Panc1 (cell line): ENCODE data around the gene ENO1. TPM values are rescaled to one million over a fixed set of nuclear protein-coding genes. Genes with fewer than 3 reads are reported as not detected.
"Not testable (repeated sequence)": the region's sequence is repeated elsewhere in the genome, so short reads cannot be mapped to it uniquely, and the experiment has no call there.

ENCODE experiments used
- ATAC-seq: fragments of 200-7000 bp; cut with Tn5 transposase; 2 replicates; pipeline ENCODE4 v1.9.1; 2020; ENCODE audit warnings: mild to moderate bottlenecking, moderate library complexity
- BruUV-seq: library from RNA; stranded (reverse); fragments of 400-500 nt; replicated peaks from 2 replicates; lab custom pipeline; 2021; lab: Mats Ljungman, UMichigan
- CTCF ChIA-PET: fragments of 300-600 bp; sonication (Branson Sonifier 250); formaldehyde crosslinking; loops from one replicate; lab custom pipeline; 2022; ENCODE audit warnings: antibody characterized with exemption; lab: Charles Lee
- POLR2A ChIA-PET: fragments of 300-600 bp; sonication (Branson Sonifier 250); formaldehyde crosslinking; loops from one replicate; lab custom pipeline; 2022; ENCODE audit warnings: antibody characterized with exemption; lab: Charles Lee
- DNase-seq: peaks from one replicate; pipeline ENCODE4 v3.0.0-alpha.2; 2010; ENCODE audit warnings: low read depth, low spot score
- H3K27ac ChIP-seq: 2 replicates; pipeline ENCODE4 v1.5.1; 2011; ENCODE audit warnings: mild to moderate bottlenecking, low read length, inconsistent platforms
- H3K27me3 ChIP-seq: fragments of 200-500 bp; sonication (Bioruptor generic); 2 replicates; pipeline ENCODE4 v1.6.0; 2014; ENCODE audit warnings: low read length, inconsistent platforms; ENCODE audit not compliant: control insufficient read depth, insufficient read depth
- H3K36me3 ChIP-seq: fragments of 200-500 bp; sonication (Bioruptor generic); 2 replicates; pipeline ENCODE4 v1.5.1; 2014; ENCODE audit warnings: inconsistent platforms, mild to moderate bottlenecking, low read length, moderate library complexity; ENCODE audit not compliant: control insufficient read depth, insufficient read depth
- H3K4me1 ChIP-seq: 2 replicates; pipeline ENCODE4 v1.5.1; 2011; ENCODE audit warnings: inconsistent platforms, mild to moderate bottlenecking, low read length, moderate library complexity; ENCODE audit not compliant: control insufficient read depth, insufficient read depth
- H3K4me3 ChIP-seq, 2 experiments: 2 replicates each; pipeline ENCODE4 v1.5.1; 2011 to 2012; ENCODE audit warnings: low read depth in 2 of 2, low read length in 2 of 2, mild to moderate bottlenecking in 2 of 2, inconsistent platforms in 1 of 2, moderate library complexity in 1 of 2
- H3K9me3 ChIP-seq: fragments of 200-500 bp; sonication (Bioruptor generic); 2 replicates; pipeline ENCODE4 v1.5.1; 2014; ENCODE audit warnings: low read depth, mild to moderate bottlenecking, inconsistent platforms, low read length, moderate library complexity; ENCODE audit not compliant: control insufficient read depth, insufficient read depth
- POLR2AphosphoS5 ChIP-seq: IDR thresholded peaks from 2 replicates; pipeline ENCODE4 v1.6.1; 2012; ENCODE audit warnings: mild to moderate bottlenecking, low read depth, low read length, moderate library complexity
- SIN3A ChIP-seq: IDR thresholded peaks from 2 replicates; pipeline ENCODE4 v1.6.1; 2012; ENCODE audit warnings: low read depth, mild to moderate bottlenecking, low read length, moderate library complexity, borderline replicate concordance; ENCODE audit not compliant: insufficient read depth
- TCF7L2 ChIP-seq: IDR thresholded peaks from 2 replicates; pipeline ENCODE4 v1.6.1; 2011; ENCODE audit warnings: mild to moderate bottlenecking, low read depth, low read length, inconsistent platforms
- in situ Hi-C: cut with HindIII; loops from 2 replicates; pipeline ENCODE4 v1.10.0; 2016; ENCODE audit warnings: low sequenced_read_pairs, low pct_unique_long_range_greater_than_20kb
- intact Hi-C: fragments of 100-400 bp; cut with micrococcal nuclease; formaldehyde crosslinking; loops from one replicate; pipeline ENCODE4 v1.10.0; 2022; ENCODE audit not compliant: unreplicated experiment
- total RNA-seq: library from RNA; stranded (reverse); gene quantifications from one replicate; pipeline ENCODE4 v1.2.1, GENCODE V29; 2021; ENCODE audit not compliant: unreplicated experiment
- TF ChIP-seq, protein P1 (sequence below), 2 experiments: IDR thresholded peaks; 2 replicates each; pipeline ENCODE4 v1.6.1; 2011 to 2012; ENCODE audit warnings: low read depth in 2 of 2, control low read depth in 1 of 2, low read length in 1 of 2, mild to moderate bottlenecking in 1 of 2, moderate library complexity in 1 of 2; ENCODE audit not compliant: insufficient read depth in 1 of 2
- TF ChIP-seq, protein P2 (sequence below): fragments of 450-650 bp; IDR thresholded peaks from 2 replicates; pipeline ENCODE4 v1.5.1; 2017; ENCODE audit warnings: mild to moderate bottlenecking

The ENO1 gene
- total RNA-seq, 1 experiment from 2014 or later, result 2,480 TPM

DNA sequence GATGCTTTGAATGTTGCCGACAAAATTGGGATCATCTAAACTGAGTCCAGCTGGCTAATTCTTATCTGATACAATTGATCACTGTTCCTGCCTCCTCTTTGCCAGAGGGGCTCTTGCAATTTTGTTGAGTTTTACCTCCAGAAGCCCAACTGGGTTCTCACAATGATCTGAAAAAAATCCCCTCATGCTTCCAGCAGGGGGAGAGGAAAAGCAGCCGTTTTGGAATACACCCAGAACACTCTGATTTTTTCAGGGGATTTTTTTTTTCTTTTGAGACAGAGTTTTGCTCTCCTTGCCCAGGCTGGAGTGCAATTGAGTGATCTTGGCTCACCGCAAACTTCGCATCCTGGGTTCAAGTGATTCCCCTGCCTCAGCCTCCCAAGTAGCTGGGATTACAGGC is 47.1 kb downstream of the ENO1 start:
- Histone ChIP-seq H3K36me3 (no peaks in the 10 kb centered on the region), H3K27ac (no peak overlapping the region), H3K27me3 (no peaks in the 10 kb centered on the region), H3K4me3 (no peak overlapping the region), H3K4me1 (no peaks in the 10 kb centered on the region), H3K9me3 (no peaks in the 10 kb centered on the region)
- CTCF ChIA-PET, result interaction anchor here (0.6 to 0.7 kb wide), 2 partner anchors 14 to 18 kb away, joined by 3 to 6 read pairs; partner anchors contain the start of gene RERE
- POLR2A ChIA-PET, result no interaction called here
- in situ Hi-C loops (no loop called here), intact Hi-C loops (no loop called here)
- no TSS peak for BruUV-seq
- DNase-seq (no peak), ATAC-seq (no peak)
- no peak for TF ChIP-seq POLR2AphosphoS5
- TF ChIP-seq, protein P1, sequence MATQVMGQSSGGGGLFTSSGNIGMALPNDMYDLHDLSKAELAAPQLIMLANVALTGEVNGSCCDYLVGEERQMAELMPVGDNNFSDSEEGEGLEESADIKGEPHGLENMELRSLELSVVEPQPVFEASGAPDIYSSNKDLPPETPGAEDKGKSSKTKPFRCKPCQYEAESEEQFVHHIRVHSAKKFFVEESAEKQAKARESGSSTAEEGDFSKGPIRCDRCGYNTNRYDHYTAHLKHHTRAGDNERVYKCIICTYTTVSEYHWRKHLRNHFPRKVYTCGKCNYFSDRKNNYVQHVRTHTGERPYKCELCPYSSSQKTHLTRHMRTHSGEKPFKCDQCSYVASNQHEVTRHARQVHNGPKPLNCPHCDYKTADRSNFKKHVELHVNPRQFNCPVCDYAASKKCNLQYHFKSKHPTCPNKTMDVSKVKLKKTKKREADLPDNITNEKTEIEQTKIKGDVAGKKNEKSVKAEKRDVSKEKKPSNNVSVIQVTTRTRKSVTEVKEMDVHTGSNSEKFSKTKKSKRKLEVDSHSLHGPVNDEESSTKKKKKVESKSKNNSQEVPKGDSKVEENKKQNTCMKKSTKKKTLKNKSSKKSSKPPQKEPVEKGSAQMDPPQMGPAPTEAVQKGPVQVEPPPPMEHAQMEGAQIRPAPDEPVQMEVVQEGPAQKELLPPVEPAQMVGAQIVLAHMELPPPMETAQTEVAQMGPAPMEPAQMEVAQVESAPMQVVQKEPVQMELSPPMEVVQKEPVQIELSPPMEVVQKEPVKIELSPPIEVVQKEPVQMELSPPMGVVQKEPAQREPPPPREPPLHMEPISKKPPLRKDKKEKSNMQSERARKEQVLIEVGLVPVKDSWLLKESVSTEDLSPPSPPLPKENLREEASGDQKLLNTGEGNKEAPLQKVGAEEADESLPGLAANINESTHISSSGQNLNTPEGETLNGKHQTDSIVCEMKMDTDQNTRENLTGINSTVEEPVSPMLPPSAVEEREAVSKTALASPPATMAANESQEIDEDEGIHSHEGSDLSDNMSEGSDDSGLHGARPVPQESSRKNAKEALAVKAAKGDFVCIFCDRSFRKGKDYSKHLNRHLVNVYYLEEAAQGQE (IDR thresholded peaks at IDR 0.05; ENCODE audit: insufficient read depth in 1 of 2, low read depth in 2 of 2, low read length in 1 of 2), result no peak
- no peak for TF ChIP-seq SIN3A
- TF ChIP-seq, protein P2, sequence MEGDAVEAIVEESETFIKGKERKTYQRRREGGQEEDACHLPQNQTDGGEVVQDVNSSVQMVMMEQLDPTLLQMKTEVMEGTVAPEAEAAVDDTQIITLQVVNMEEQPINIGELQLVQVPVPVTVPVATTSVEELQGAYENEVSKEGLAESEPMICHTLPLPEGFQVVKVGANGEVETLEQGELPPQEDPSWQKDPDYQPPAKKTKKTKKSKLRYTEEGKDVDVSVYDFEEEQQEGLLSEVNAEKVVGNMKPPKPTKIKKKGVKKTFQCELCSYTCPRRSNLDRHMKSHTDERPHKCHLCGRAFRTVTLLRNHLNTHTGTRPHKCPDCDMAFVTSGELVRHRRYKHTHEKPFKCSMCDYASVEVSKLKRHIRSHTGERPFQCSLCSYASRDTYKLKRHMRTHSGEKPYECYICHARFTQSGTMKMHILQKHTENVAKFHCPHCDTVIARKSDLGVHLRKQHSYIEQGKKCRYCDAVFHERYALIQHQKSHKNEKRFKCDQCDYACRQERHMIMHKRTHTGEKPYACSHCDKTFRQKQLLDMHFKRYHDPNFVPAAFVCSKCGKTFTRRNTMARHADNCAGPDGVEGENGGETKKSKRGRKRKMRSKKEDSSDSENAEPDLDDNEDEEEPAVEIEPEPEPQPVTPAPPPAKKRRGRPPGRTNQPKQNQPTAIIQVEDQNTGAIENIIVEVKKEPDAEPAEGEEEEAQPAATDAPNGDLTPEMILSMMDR, result no peak
- no peak for TF ChIP-seq TCF7L2

DNA sequence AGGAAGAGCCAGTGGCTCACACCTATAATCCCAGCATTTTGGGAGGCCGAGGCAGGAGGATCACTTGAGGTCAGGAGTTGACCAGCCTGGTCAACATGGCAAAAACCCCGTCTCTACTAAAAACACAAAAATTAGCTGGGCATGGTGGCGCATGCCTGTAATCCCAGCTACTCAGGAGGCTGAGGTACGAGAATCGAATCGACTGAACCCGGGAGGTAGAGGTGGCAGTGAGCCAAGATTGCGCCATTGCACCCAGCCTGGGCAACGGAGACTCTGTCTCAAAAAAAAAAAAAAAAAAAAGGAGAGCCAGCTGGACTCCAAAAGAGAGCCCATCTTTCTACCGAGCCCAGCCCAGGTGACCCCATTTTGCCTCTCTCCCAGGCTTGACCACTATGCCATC is 47.8 kb downstream of the ENO1 start:
- intact Hi-C loops, H3K27me3 ChIP-seq, H3K27ac ChIP-seq, H3K4me1 ChIP-seq, ATAC-seq, in situ Hi-C loops, BruUV-seq, H3K4me3 ChIP-seq, CTCF ChIA-PET, POLR2A ChIA-PET, DNase-seq, H3K9me3 ChIP-seq, H3K36me3 ChIP-seq: not testable (repeated sequence)

DNA sequence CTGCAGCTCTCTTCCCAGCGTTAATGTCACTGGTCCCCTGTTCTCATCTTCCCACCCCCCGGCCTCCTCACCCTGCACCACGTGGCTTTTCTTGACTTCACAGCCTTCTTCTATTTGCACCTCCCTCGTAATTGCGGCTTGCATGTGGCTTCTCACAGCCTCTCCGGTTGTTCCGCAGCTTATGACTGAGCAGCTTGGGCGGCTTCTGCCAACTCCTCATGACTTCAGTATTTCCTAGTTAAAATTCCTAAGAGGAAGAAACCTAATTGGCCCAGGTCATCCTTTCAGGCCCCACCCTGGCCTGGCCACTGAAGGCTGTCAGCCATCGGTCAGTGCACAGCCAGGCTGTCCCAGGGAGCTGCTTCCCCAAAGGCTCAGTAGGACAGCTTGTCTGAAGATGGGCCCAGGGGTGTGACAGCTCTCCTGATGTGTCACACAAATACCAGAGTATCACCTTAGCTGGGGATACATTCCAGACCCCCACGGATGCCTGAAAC is 52.5 kb downstream of the ENO1 start:
- TF ChIP-seq, protein P2, result no peak
- TF ChIP-seq POLR2AphosphoS5 (no peak), TCF7L2 (no peak), SIN3A (no peak)
- TF ChIP-seq, protein P1 (IDR thresholded peaks at IDR 0.05; ENCODE audit: insufficient read depth in 1 of 2, low read depth in 2 of 2, low read length in 1 of 2), result no peak
- in situ Hi-C loops, result no loop called here
- Histone ChIP-seq H3K9me3 (no peaks in the 10 kb centered on the region), H3K36me3 (no peaks in the 10 kb centered on the region), H3K4me3 (no peak overlapping the region), H3K27me3 (no peaks in the 10 kb centered on the region), H3K27ac (peak overlapping the region; percentile 57; the same call in 1 of the 2 replicates), H3K4me1 (peaks cover 31% of the 10 kb centered on the region)
- ChIA-PET POLR2A (no interaction called here), CTCF (interaction anchor here (0.7 kb wide), 1 partner anchor 164 kb away, joined by 12 read pairs; no protein-coding TSS in a partner anchor)
- DNase-seq (no peak), ATAC-seq (no peak)
- intact Hi-C loops, result no loop called here
- no TSS peak for BruUV-seq
